ENCODE measurements around the gene DEFB125. TPM values are rescaled to one million over a fixed set of nuclear protein-coding genes. Genes with fewer than 3 reads are reported as not detected.

Gene DEFB125
- total and polyA plus RNA-seq, 2 experiments from 2014 or later: not detected

GRCh38 chr20:103456-103855 lies 16.0 kb downstream of the DEFB125 start:
- H3K4me3 Mint-ChIP-seq: no peak overlapping the region
- Histone ChIP-seq H3K27me3 (ENCODE audit: insufficient read depth) (peaks cover 8% of the 10 kb centered on the region; the same call in 1 of the 2 replicates), H3K4me2 (no peak overlapping the region), H3K79me2 (replicated peaks; ENCODE audit: insufficient read depth) (no peaks in the 10 kb centered on the region), H3K9me2 (ENCODE audit: insufficient read depth) (no peaks in the 10 kb centered on the region), H4K20me1 (replicated peaks; ENCODE audit: insufficient read depth) (no peaks in the 10 kb centered on the region), H3K4me3 (no peak overlapping the region), H3K4me1 (ENCODE audit: insufficient read depth) (peaks cover 13% of the 10 kb centered on the region), H3K27ac (ENCODE audit: low read depth) (no peak overlapping the region), H3F3A (replicated peaks; ENCODE audit: low read depth) (no peaks in the 10 kb centered on the region), H2AFZ (no peak overlapping the region), H3K36me3 (ENCODE audit: insufficient read depth) (no peaks in the 10 kb centered on the region)
- H3K27ac Mint-ChIP-seq: no peak overlapping the region
- no peaks in the 10 kb centered on the region for H3K36me3 Mint-ChIP-seq (ENCODE audit: low read depth)
- no peak for TF ChIP-seq EZH2 (IDR thresholded peaks at IDR 0.05; ENCODE audit: low read depth, unreplicated experiment)
- TF ChIP-seq, protein P1, sequence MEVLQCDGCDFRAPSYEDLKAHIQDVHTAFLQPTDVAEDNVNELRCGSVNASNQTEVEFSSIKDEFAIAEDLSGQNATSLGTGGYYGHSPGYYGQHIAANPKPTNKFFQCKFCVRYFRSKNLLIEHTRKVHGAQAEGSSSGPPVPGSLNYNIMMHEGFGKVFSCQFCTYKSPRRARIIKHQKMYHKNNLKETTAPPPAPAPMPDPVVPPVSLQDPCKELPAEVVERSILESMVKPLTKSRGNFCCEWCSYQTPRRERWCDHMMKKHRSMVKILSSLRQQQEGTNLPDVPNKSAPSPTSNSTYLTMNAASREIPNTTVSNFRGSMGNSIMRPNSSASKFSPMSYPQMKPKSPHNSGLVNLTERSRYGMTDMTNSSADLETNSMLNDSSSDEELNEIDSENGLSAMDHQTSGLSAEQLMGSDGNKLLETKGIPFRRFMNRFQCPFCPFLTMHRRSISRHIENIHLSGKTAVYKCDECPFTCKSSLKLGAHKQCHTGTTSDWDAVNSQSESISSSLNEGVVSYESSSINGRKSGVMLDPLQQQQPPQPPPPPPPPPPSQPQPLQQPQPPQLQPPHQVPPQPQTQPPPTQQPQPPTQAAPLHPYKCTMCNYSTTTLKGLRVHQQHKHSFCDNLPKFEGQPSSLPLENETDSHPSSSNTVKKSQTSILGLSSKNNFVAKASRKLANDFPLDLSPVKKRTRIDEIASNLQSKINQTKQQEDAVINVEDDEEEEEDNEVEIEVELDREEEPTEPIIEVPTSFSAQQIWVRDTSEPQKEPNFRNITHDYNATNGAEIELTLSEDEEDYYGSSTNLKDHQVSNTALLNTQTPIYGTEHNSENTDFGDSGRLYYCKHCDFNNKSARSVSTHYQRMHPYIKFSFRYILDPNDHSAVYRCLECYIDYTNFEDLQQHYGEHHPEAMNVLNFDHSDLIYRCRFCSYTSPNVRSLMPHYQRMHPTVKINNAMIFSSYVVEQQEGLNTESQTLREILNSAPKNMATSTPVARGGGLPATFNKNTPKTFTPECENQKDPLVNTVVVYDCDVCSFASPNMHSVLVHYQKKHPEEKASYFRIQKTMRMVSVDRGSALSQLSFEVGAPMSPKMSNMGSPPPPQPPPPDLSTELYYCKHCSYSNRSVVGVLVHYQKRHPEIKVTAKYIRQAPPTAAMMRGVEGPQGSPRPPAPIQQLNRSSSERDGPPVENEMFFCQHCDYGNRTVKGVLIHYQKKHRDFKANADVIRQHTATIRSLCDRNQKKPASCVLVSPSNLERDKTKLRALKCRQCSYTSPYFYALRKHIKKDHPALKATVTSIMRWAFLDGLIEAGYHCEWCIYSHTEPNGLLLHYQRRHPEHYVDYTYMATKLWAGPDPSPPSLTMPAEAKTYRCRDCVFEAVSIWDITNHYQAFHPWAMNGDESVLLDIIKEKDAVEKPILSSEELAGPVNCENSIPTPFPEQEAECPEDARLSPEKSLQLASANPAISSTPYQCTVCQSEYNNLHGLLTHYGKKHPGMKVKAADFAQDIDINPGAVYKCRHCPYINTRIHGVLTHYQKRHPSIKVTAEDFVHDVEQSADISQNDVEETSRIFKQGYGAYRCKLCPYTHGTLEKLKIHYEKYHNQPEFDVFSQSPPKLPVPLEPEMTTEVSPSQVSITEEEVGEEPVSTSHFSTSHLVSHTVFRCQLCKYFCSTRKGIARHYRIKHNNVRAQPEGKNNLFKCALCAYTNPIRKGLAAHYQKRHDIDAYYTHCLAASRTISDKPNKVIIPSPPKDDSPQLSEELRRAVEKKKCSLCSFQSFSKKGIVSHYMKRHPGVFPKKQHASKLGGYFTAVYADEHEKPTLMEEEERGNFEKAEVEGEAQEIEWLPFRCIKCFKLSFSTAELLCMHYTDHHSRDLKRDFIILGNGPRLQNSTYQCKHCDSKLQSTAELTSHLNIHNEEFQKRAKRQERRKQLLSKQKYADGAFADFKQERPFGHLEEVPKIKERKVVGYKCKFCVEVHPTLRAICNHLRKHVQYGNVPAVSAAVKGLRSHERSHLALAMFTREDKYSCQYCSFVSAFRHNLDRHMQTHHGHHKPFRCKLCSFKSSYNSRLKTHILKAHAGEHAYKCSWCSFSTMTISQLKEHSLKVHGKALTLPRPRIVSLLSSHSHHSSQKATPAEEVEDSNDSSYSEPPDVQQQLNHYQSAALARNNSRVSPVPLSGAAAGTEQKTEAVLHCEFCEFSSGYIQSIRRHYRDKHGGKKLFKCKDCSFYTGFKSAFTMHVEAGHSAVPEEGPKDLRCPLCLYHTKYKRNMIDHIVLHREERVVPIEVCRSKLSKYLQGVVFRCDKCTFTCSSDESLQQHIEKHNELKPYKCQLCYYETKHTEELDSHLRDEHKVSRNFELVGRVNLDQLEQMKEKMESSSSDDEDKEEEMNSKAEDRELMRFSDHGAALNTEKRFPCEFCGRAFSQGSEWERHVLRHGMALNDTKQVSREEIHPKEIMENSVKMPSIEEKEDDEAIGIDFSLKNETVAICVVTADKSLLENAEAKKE (CRISPR knock-in tag; IDR thresholded peaks at IDR 0.05): no peak
- TF ChIP-seq STAT1 (IDR thresholded peaks at IDR 0.05; ENCODE audit: unreplicated experiment): no peak
- no peak for TF ChIP-seq ZNF114 (CRISPR knock-in tag; IDR thresholded peaks at IDR 0.05)
- no peak for TF ChIP-seq ZNF331 (CRISPR knock-in tag; IDR thresholded peaks at IDR 0.05; ENCODE audit: low read depth)
- TF ChIP-seq NANOG (IDR thresholded peaks at IDR 0.05; ENCODE audit: borderline replicate concordance): no peak
- TF ChIP-seq CREB1 (CRISPR knock-in tag; IDR thresholded peaks at IDR 0.05; ENCODE audit: low read depth): no peak
- no peak for TF ChIP-seq POLR2AphosphoS5 (IDR thresholded peaks at IDR 0.05; ENCODE audit: low read depth)
- TF ChIP-seq, protein P2, sequence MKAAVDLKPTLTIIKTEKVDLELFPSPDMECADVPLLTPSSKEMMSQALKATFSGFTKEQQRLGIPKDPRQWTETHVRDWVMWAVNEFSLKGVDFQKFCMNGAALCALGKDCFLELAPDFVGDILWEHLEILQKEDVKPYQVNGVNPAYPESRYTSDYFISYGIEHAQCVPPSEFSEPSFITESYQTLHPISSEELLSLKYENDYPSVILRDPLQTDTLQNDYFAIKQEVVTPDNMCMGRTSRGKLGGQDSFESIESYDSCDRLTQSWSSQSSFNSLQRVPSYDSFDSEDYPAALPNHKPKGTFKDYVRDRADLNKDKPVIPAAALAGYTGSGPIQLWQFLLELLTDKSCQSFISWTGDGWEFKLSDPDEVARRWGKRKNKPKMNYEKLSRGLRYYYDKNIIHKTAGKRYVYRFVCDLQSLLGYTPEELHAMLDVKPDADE (IDR thresholded peaks at IDR 0.05): no peak
- TF ChIP-seq, protein P3, sequence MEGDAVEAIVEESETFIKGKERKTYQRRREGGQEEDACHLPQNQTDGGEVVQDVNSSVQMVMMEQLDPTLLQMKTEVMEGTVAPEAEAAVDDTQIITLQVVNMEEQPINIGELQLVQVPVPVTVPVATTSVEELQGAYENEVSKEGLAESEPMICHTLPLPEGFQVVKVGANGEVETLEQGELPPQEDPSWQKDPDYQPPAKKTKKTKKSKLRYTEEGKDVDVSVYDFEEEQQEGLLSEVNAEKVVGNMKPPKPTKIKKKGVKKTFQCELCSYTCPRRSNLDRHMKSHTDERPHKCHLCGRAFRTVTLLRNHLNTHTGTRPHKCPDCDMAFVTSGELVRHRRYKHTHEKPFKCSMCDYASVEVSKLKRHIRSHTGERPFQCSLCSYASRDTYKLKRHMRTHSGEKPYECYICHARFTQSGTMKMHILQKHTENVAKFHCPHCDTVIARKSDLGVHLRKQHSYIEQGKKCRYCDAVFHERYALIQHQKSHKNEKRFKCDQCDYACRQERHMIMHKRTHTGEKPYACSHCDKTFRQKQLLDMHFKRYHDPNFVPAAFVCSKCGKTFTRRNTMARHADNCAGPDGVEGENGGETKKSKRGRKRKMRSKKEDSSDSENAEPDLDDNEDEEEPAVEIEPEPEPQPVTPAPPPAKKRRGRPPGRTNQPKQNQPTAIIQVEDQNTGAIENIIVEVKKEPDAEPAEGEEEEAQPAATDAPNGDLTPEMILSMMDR (conservative IDR thresholded peaks at IDR 0.05; ENCODE audit: low read depth in 2 of 2): no peak
- TF ChIP-seq JUNB (IDR thresholded peaks at IDR 0.05; ENCODE audit: unreplicated experiment): no peak
- TF ChIP-seq EZH2phosphoT487 (IDR thresholded peaks at IDR 0.05; ENCODE audit: unreplicated experiment): no peak
- TF ChIP-seq REST (IDR thresholded peaks at IDR 0.05; ENCODE audit: unreplicated experiment): no peak
- DNase-seq (ENCODE audit: low spot score): no peak
- peaks cover 9% of the 10 kb centered on the region for H3K4me1 Mint-ChIP-seq
- H3K27me3 Mint-ChIP-seq (ENCODE audit: insufficient read depth, low read depth, poor library complexity): no peaks in the 10 kb centered on the region
- no peak for ATAC-seq
- H3K9me3 Mint-ChIP-seq: no peaks in the 10 kb centered on the region; the same call in 2 of the 3 replicates
